ENCODE data around the gene MSH3.
A peak's percentile ranks its signal among the peaks of the same experiment; 100 is the strongest.
"Not testable (repeated sequence)": the region's sequence is repeated elsewhere in the genome, so short reads cannot be mapped to it uniquely, and the experiment has no call there.

Gene MSH3

DNA sequence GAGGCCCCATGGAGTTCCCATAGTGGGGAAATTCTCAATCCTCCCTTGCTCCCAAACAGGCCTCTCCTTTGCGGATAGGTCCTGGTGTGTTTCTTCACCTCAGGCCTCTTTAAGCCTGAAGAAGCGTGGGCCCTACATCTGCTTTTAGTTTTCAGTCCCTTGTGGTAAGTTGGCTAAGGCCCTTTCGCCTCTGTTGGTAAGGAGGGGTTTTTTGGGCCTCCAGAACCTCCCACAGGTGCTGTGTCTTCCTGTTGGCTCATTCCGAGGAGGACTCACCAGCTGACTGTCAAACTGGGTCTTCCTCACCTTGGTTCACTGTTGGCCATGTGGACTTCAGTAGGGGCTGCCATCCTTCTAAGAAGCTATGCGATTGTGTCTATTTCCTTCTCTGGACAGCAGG lies 56.8 kb downstream of the MSH3 start:
- no peak for DNase-seq

DNA sequence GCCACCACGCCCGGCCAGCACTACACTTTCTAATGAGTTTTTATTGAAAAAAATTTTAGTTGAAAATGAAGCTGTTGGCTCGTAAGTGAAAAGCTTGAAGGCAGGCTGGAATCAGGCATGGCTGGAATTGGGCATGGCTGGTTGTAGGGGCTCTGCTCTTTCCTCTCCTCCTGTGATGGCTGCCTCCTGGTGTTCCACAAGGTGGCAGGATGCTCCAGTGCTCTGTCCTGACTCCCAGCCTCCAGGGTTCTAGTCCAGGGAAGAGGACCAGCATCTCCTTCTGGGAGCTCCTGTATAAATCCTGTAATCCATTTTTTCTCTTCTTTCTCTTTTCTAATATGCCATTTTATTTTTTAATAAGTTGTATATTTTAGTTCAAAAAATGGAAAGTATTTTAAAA lies 57.5 kb downstream of the MSH3 start:
- no peak for DNase-seq

DNA sequence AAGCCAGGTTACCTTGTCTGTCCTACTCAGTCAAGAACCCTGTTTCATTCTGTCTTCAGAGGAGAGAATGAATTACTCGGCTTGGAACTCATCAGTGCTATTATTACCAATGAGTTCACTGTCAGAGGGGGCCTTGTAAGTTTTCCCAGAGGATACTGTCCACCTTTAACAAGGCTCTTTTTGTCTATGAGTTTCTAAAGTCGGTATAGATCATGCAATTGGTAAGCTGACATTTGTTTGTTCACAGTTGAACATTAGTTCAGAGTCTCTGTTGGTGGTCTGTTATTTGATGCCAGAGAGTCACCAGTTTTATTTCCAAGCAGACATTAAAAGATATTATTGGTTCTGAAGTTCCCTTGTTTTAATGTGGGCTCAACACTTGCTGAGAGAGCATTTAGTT lies 58.5 kb downstream of the MSH3 start:
- DNase-seq, result no peak

DNA sequence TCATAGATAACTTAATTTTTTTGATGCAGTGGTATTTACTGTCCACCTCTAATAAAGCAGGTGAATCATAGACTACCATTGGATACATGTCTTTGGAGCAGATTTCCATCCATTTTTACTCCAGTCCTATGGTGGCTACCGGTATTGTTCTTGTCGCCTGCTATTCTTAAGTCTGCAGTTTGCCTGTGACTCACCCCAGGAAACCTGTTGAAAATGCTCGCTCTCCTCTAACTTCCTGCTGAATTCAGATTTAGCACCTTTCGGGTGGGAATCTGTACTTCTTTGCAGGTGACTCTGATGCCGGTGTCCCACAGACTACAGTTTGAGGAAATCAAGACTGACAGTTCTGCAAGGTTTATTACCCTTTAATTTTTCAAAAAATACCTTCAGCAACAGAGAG lies 59.2 kb downstream of the MSH3 start:
- DNase-seq, result no peak

DNA sequence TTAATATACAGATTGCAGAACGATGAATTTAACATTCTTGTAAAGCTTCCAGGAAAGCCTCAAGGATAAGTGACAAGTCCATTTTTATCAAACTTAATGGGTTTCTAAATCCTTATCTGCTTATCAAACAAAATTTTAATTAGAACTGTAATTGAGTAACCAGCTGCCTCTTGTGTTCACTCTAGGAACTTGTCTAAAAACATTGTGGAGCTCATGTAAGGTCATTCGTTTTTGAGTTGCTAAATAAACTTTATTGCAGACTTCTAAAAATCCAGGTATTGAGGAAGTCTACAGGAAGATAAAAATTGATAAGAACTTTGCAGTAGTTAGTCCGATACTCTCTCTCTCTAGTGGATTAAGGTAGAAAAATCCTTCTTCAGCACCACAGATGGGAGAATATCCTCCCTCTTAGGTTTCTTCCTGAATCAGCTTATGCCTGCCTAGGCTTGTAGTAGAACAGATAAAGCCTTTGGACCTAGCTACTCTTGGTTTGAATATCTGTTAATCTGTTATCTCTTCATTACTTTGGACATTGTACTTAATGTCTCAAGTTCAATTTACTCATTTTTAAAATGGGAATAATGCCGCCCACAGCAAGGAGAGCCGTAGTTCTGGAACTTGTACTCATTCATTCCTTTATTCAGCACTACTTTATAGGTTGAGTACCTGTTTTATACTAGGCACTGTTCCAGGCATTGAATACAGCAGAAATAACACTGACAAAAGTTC lies 60.3 kb downstream of the MSH3 start:
- DNase-seq, result no peak

DNA sequence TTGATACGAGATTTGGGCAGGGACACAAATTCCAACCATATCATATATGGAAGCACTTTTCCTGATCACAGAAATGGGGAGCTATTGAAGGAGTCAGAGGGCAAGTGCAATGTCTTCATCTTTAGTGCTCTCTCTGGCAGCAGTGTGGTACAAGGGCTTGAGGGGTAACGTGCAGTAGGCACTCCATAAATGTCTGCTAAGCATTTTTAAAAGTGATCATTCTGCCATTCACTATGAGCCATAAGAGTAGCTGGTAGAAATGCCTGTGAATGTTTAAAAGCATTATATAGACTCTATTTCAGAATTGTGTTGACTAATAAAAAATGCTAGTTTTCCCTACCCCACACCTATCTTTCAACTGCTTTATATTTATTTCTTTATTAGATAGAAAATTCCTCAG lies 61.4 kb downstream of the MSH3 start:
- DNase-seq, result no peak

DNA sequence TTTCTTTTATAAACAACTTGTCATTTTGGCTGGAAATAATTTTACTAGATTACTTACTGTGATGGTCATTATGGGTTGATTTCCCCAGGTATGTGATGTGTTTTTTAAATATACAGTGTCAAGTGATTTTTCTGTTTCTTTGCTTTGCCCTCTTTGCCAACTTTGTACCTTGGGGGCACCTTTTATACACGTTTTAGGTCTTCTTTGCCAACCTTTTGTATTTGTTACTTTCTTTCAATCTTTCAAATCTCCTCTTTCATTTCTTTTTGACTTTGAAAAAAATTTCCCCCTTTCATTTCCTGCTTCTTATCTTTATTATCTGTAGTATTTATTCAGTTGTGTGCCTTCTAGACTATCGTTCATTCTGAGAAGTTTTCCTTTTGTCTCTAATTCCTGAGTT lies 65.7 kb downstream of the MSH3 start:
- DNase-seq, result no peak

DNA sequence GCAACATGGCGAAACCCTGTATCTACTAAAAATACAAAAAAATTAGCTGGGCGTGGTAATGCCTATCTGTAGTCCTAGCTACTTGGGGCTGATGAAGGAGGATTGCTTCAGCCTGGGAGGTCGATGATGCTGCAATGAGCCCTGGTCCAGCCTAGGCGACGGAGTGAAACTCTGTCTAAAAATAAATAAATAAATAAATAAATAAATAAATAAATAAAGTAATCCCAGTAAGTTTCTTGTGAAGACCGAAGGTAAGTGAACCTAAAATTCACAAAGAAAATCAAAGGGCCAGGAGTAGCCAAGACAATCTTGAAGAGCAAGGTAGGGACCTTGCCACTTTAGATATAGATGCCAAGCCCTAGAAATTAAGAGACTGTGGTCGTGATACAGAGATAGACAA lies 68.5 kb downstream of the MSH3 start:
- no peak for DNase-seq

DNA sequence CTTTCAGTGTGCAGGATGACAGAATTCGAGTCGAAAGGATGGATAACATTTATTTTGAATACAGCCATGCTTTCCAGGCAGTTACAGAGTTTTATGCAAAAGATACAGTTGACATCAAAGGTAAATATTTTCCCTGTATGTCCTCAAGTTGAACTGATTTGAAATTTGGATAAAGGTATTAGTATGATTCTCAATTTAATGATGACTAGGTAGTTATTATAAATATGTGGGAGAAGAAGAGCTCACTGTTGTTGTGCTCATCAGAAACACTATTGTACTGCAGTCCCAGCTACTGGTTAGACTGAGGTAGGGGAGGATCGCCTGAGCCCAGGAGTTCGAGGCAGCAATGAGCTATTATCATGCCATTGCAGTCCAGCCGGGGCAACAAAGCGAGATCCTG lies 71.0 kb downstream of the MSH3 start:
- DNase-seq, result no peak

DNA sequence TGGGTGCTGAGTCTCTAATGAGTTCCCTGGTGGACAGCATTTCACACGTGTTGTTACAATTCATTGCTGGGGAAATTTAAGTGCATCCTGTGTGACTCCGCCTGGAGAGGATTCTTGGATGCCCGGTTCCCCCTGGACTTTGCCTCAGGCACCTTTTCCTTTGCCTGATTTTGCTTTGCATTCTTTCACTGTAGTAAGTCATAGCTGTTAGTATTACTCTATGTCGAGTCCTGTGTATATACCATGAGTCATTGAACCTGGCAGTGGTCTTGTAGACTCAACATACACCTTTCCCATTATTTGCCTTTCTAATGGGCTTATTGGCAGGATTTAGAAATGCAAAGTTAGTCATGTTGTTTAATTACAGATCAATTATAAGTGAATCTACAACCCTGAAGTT lies 82.3 kb downstream of the MSH3 start:
- no peak for DNase-seq

DNA sequence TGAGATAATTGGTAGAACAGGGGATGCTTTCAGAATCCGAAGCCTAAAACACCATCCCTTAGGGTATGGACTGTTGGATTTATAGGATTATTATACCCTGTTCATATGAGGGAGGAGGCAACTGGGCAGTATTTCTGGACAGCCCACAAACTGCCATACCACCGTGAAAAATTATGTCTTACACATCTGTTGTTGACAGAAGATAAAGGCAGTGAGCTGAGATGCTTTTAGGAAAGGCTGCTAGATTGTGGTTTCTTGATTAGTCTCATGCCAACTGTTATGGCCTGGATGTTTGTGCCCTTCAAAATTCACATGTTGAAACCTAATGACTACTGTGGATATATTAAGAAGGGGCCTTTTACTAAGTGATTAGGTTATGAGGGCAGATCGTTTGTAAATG lies 84.0 kb downstream of the MSH3 start:
- DNase-seq, result no peak

DNA sequence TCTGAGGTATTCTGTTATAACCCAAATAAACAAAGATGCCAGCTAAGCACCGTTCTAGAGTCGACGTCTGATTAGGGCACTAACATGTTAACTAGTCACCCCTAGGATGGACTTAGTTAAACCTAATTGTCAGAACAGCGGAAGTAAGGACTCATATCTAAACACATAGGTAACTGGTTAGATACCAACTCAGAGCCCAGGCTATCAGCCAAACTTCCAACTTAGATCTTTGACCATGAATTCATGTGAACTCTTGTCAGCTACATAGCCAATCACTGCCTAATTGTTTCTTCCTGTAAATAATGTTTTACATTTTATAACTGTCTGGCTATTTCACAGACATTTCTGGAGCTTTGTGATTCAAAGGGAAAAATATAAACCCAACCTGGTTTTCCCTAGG lies 84.6 kb downstream of the MSH3 start:
- DNase-seq, result no peak

DNA sequence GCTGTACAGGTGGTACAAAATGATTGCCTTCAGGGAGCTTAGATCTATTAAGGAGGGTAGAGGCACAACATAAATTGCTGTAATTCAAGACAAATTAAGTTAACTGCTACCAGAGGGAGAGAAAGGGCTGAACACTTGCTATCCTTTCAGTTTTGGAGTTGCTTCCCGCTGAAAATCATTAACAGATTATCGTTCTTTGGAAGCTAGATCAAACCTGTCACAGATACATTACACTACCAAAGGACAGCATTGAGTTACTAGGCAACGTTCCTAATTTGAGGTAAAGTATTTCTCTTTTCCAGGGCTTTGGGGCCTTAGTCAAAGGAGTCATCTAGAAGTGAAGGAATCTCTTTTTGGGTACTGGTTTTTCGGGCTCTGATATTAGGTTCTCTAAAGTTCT lies 85.0 kb downstream of the MSH3 start:
- no peak for DNase-seq

DNA sequence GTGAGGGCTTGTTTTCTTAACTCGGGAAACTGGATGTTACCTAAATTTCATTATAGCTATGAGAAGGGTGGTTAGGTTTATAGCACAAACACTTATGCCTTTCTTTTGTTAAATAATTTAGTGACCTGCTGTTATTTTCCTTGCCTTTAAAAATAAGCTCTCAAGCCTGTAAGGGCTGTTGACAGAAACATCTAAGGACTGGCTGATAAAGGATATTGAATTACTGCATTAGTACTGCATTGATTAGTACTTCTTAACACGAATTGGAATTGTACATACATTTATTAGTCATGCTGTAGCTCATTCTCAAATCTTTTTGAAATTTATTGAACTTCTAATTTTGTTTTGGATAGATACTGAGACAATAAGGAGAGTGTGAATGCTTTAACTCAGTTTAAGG lies 85.4 kb downstream of the MSH3 start:
- DNase-seq, result no peak

DNA sequence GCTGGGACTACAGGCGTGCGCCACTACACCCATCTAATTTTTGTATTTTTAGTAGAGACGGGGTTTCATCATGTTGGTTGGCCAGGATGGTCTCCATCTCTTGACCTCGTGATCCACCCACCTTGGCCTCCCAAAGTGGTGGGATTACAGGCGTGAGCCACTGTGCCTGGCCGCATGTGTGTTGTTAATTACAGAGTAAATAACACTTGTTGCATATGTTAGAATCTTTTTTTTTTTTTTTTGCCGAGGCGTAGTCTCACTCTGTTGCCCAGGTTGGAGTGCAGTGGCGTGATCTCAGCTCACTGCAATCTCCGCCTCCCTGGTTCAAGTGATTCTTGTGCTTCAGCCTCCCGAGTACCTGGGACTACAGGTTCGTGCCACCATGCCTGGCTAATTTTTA lies 86.0 kb downstream of the MSH3 start:
- not testable (repeated sequence) for DNase-seq

DNA sequence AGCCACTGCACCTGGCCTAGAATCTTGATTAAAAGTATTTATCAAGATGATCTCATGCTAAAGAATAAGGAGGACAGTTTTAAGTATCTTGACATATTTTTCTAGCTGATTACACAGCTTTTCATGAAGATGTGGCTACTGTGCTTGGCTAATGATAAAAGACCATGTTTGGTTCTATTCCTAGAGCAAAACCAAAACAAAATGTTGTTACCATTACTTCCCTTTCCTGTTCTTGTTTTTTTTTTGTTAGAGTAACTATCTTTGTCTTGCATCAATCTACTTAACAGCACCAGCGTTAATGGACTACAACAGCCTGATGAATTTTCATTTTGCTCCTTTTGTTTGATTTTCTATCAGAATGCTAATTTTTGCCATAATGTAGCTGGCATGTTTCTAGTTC lies 86.5 kb downstream of the MSH3 start:
- no peak for DNase-seq

DNA sequence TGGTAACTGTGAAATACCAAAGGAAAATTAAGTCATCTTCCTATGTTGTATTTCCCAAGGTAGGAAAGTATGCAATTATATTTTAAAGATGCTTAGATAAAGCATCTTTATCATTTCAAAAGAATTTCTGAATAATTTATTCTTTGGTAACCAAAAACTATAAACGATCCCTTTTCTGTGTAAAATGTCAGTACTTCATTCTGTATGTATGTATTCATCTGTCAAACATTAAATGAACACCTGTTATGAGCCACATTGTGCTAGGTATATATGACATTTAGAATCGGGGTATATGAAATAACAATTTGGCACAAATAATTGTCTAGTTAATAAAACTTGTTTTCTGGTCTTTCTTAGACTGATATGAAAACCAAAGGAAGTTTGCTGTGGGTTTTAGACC lies 89.7 kb downstream of the MSH3 start:
- DNase-seq, result no peak

DNA sequence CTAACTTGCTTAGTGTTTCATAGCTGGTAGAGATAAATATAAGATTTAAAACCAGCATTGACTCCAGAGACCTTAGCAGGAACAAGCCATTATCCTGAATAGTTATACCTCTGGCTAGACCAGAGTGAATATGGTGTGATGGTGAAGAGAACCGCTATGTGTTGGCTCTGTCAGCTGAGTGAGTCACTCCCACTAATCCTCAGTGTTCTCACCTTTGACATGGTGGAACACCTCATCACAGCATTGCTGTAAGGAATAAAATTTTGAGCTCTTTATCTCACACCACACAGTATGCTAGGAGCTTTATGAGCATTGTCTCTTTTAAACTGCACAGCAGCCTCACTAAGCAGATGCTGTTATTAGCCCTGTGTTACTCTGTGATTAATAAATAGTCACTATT lies 91.0 kb downstream of the MSH3 start:
- no peak for DNase-seq

DNA sequence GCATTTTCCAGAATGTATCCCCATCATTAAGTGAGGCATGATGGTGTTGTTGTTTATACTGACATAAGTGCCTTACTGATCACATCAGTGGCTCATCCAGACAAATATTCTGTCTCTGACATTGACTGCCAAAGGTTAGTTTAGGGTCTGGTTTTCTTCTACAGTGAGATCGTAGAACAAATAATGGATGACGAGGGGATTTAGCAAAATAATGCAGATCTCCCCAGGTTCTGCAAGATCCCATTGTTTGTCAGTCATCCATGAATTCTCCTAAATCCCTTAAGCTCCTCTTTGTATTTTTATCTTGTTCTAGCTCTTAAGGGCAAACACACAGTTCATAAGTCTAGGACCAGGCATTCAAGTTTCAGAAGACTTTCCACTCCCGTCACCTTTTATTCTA lies 93.5 kb downstream of the MSH3 start:
- DNase-seq, result no peak

DNA sequence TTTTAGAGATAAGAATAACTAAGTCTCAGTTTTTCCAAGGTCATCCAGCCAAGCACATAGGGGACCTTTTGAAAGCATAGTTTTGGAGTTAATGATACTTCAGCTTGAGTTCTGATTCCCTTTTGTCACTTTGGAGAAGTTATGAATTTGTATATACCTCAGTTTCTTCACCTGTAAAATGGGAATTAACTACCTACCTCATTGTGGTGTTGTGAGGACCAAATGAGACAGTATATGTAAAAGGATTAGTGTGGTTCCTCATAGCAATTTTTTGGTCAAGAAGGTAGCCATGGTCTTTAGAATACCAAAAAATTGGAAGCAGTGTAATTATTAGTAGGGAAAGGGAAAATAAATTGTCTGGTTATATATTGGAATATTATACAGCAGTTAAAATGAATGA lies 98.0 kb downstream of the MSH3 start:
- DNase-seq, result no peak

DNA sequence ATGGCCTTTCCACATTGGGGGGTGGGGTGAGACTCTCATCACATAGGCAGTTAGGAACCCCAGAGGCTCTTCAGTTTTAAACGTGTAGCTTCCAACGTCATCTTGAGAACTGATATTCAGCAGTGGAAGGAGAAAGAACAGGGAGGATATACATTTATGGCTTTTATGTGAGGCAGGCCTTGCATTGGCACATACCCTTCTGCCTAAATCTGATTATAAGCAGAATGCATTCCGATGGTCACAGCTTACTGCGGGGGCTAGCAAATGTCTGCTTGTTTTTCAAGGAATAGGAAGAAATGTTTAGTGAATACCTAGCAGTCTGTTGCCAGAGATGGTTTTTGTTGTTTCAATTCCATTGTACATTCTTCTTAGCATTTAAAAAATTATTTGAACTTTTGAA lies 99.3 kb downstream of the MSH3 start:
- no peak for DNase-seq

DNA sequence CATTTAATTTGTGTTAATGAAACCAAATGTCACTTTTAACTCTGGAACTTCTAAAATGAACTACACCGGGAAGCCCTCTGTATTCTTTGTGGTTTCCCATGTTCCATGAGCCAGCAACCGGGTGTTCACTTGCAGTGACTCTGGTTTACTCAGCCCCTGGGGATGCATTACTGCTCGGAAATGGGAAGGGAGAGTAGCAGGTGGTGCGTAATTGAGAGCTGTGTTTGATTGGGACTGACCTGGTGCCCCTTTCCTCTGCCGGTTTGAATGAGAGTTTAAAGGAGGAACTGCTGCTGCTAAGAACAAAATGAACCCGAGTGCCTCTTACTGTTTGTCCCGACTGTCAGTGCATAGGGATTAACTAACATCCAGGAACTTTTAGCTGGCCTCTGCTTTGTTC lies 100.4 kb downstream of the MSH3 start:
- no peak for DNase-seq

DNA sequence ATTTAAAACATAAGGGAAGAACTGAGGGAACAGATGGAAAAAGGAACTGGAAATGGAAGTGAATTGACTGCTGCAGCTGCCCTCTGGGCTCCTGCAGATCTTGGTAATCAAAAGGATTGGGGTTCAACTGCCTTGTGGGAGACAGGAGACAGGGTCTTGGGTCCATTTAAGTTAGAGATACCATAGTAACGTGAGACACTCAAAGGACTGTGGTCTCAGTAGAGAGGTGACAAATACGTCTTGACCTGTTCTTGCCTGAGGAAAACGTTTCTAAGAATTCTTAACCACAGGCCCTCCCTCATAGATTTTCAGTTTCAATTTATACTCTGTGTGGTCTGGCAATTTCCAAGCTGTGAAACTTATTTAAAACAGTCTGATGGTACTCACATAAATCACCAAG lies 101.2 kb downstream of the MSH3 start:
- DNase-seq, result peak; percentile 31

DNA sequence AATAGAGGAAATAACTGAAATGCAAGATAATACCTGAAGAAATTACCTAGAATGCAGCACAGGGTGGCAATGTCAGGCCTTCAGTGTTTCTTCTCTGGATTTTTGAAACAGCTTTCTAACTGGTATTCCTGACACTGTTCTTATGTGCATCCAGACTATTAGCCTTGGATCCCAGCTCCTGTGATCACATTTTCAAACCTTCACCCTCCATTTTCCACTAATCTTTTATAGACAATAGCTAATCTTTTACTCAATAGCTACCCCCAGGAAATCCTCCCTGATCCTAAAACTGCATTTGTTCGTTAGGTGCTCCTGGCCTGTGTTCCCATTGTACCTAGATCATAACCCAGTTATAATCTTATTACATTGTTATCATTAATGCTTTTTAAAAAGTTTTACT lies 101.8 kb downstream of the MSH3 start:
- no peak for DNase-seq

DNA sequence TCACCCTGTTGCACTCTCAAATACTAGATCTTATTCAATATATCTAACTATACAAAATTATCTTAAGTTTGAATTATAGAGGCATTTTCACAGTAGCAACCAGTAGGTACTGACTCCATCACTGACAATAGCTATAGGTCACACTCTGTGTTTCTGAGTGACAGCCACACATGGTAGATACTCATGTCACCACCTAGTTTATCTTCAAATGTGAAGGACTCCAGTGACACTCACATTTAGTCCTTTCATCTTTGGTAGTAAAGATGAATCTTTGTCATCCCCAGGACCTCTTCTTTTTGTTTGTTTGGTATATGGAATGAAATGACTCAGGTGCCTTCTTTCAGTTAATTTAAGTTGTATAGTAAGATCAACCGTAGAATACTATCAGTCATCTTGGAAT lies 102.8 kb downstream of the MSH3 start:
- no peak for DNase-seq

Data from central memory CD4-positive, alpha-beta T cell (primary cell).